ENCODE results near the gene CDH23.

- TF ChIP-seq POLR2A (IDR thresholded peaks at IDR 0.05; ENCODE audit: low read depth) (no peak), POLR2AphosphoS5 (IDR thresholded peaks at IDR 0.05) (no peak)
Measured at GRCh38 chr10:71390921-71391690, 5.6 kb upstream of the CDH23 start.
